A549 treated with Hydrocortisone at 1 μM for 4 hours (cell line): ENCODE results near the gene TRIM25. TPM values are rescaled to one million over a fixed set of nuclear protein-coding genes. Genes with fewer than 3 reads are reported as not detected.

ENCODE experiments used
- total RNA-seq: library from RNA; stranded (reverse); fragments of 200-300 nt; extraction: Qiagen RNA extraction; gene quantifications from 5 replicates; pipeline ENCODE4 v1.2.3, GENCODE V29; 2022

Gene TRIM25, protein sequence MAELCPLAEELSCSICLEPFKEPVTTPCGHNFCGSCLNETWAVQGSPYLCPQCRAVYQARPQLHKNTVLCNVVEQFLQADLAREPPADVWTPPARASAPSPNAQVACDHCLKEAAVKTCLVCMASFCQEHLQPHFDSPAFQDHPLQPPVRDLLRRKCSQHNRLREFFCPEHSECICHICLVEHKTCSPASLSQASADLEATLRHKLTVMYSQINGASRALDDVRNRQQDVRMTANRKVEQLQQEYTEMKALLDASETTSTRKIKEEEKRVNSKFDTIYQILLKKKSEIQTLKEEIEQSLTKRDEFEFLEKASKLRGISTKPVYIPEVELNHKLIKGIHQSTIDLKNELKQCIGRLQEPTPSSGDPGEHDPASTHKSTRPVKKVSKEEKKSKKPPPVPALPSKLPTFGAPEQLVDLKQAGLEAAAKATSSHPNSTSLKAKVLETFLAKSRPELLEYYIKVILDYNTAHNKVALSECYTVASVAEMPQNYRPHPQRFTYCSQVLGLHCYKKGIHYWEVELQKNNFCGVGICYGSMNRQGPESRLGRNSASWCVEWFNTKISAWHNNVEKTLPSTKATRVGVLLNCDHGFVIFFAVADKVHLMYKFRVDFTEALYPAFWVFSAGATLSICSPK
- 54.4 to 78.4 TPM (median 57.5 TPM) in 5 replicates for total RNA-seq

DNA sequence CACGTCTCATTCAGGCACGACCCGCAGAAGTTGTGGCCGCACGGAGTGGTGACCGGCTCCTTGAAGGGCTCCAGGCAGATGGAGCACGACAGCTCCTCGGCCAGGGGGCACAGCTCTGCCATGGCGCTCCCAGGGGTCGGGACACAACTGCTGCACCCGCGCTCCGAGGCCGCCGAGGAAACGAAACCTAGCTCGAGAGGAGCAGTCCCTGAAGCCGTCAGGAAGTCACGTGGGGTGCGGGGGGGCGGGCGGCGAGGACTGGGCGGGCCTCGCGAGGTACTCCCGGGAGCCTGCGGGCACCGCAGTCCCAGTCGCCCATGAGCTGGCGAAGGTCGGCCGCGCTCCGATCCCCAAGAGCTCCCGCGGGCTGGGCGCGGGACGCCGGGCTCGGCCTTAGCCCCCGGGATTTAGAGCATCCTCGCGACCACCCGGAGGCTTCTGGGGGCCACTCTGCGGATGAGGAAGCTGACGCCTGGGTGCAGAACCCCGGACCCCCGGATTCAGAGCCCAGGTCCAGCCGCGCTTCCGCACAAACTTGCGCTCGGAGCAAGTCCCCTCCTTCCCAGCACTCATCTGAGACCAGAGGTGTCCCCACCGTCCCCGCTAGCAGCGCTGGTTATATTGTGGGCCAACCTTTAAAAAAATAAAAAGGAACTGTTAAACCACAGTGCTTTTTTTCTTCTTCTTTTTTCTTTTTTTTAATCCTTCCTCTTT lies at the start of gene TRIM25:
Gene TRIM25, minus strand, starts transcription at position 183 of the 714 bp plus-strand sequence. Its CDS starts 61 bp downstream, at position 122.

DNA sequence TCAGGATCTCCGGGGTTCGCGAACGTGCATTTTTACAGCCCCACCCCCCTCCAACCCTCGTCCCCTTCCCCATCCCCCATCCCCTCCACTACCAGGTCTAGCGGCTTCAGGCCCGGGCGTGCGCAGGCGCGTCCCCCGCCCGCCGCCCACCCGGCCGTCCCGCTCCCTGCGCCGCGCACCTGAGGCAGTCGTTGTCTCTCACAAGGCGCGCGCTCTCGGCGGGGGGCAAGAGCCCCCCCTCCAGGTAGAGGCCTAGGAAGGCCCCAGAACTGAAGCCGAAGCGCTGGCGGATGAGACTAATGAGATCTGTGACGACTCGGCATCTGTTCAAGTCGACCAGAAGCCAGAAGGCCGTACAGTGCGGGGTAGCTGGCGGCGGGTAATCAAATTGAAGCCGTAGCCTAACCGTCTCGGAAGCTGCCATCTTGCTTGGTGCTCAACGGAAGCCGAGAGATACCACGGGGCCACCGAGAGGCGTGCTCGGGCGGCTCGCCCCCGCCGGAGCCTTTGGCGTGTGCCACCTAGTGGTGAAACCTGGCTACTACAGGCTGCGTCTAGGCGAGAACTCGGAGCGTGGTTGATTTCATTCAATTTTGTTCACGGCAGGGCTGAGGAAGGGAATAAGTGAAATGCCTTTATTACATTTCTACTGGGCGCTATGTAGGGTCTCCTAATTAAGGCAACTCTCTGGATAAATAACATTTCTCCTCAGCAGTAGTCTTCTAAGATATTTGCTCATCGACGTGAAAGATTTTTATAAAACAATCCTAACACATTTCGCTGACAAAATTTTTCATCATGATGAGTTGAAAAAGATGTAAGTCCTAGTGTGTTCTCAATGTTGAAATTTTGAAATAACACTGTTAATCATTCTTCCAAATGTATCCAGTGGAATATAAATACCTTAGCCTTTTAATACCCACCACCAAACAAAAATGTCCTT lies 47.0 kb upstream of the TRIM25 start, which contains the start of gene COIL:
Gene COIL, minus strand, starts transcription at position 455 of the 943 bp plus-strand sequence. Its CDS starts 31 bp downstream, at position 424.

Other genes with a start within 250 kb of the TRIM25 start
- gene C17orf67, start 80.1 kb downstream of the TRIM25 start, total RNA-seq, result 1.2 to 2.2 TPM (median 1.8 TPM) in 5 replicates
- 3.6 to 4.4 TPM (median 3.8 TPM) in 5 replicates for gene DGKE, start 79.9 kb downstream of the TRIM25 start, total RNA-seq
- gene COIL, start 47.0 kb upstream of the TRIM25 start, total RNA-seq, result 15.0 to 22.5 TPM (median 15.4 TPM) in 5 replicates
- 37.0 to 47.1 TPM (median 41.4 TPM) in 5 replicates for gene SCPEP1, start 64.1 kb upstream of the TRIM25 start, total RNA-seq
- 47.1 to 64.6 TPM (median 52.2 TPM) in 5 replicates for gene AKAP1, start 171.2 kb upstream of the TRIM25 start, total RNA-seq